Measurements from ENCODE around the gene DYNC1LI2.

- no peak for TF ChIP-seq CTCF (conservative IDR thresholded peaks at IDR 0.05; ENCODE audit: low read length)
- TF ChIP-seq EZH2phosphoT487 (IDR thresholded peaks at IDR 0.05; ENCODE audit: borderline replicate concordance) = no peak
Measured at GRCh38 chr16:66798161-66798560, 46.8 kb upstream of the DYNC1LI2 start.

All from Loucy (cell line).